NCI-H1092 (cell line): ENCODE results near the gene ZNF283.
"Not testable (repeated sequence)": the region's sequence is repeated elsewhere in the genome, so short reads cannot be mapped to it uniquely, and the experiment has no call there.

Experiments used
- DNase-seq: peaks from one replicate; lab custom pipeline; 2025; lab: John Stamatoyannopoulos, UW

The ZNF283 gene

GRCh38 chr19:43848821-43849220 lies 21.7 kb downstream of the ZNF283 start:
- no peak for DNase-seq

- DNase-seq = no peak
Measured at GRCh38 chr19:43858174-43858573, 31.1 kb downstream of the ZNF283 start.

- DNase-seq = not testable (repeated sequence)
Measured at GRCh38 chr19:43866923-43867322, 39.8 kb downstream of the ZNF283 start.

GRCh38 chr19:43872547-43873336 lies 45.6 kb downstream of the ZNF283 start:
- DNase-seq = no peak

- DNase-seq = no peak
Measured at GRCh38 chr19:43880483-43880882, 53.4 kb downstream of the ZNF283 start.

GRCh38 chr19:43883864-43884263 lies 56.7 kb downstream of the ZNF283 start, which contains the start of gene ZNF404:
Gene ZNF404 (minus strand): TSS chr19:43883964.
- no peak for DNase-seq

GRCh38 chr19:43895727-43896308 lies 68.7 kb downstream of the ZNF283 start:
- no peak for DNase-seq
